HG03439 (cell line): Measurements from ENCODE around the gene NR5A2.
A peak's percentile ranks its signal among the peaks of the same experiment; 100 is the strongest.
"Not testable (repeated sequence)": the region's sequence is repeated elsewhere in the genome, so short reads cannot be mapped to it uniquely, and the experiment has no call there.

Experiments used
- ATAC-seq: cut with Tn5 transposase; IDR thresholded peaks from one replicate; pipeline ENCODE4 v1.9.1; 2021; ENCODE audit warnings: mild to moderate bottlenecking, moderate library complexity; ENCODE audit not compliant: unreplicated experiment

The NR5A2 gene

DNA sequence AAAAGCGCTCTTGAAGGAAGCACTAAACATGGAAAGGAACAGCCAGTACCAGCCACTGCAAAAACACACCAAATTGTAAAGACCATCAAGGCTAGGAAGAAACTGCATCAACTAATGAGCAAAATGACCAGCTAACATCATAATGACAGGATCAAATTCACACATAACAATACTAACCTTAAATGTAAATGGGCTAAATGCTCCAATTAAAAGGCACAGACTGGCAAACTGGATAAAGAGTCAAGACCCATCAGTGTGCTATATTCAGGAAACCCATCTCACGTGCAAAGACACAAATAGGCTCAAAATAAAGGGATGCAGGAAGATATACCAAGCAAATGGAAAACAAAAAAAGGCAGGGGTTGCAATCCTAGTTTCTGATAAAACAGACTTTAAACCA lies 159.8 kb downstream of the NR5A2 start:
- not testable (repeated sequence) for ATAC-seq

DNA sequence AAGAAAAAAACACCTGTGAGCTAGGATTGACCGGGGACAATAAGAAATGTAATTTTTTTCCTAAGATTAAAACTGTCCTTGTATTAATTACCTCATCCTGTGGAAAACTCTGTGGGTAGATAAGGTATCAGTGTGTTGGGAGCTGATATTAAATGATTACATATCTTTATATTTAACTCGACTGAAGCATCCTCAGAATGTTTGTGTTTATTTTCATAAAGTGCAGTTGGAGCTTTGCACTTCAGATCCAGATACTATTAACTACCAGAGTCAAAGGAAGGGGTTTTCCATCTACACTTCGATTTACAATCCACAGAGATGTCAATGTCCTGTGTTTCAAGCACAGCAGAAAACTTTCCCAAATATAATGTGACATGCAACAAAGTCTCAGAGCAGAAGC lies 164.5 kb downstream of the NR5A2 start:
- no peak for ATAC-seq

DNA sequence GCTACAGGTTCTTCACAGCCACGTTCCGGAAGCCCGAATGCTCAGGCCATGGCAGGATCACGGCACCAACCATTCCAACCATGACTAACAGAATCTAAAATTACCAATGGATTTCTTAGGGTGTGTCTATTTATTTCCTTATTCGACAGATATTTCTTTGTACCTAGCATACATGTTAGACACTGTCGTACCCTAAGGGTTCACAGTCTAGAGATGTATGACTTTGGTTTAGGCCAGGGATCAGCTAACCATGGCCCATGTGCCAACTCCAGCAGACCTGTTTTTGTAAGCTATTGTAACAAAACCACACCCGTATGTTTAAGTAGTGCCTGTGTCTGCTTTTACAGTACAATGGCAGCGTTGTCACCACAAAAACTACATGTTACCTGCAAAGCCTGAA lies 167.0 kb downstream of the NR5A2 start:
- no peak for ATAC-seq

DNA sequence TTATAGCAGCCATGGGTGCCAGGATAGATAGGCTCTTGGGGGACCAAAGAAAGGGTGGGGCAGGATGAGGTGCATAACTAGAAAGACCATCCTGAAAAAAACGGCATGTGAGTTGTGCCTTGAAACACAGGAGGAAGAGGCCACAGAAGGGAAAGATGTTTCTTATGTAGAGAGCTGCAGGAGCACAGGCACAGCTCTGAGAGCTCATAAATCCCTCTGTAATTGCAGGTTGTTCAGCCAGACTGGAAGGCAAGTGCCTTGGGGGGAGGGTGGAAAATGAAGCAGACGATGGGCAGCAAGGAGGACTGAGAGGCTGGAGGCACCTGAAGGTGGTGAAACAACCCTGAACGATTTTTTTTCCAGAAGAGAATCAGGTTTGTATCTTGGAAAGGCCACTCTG lies 170.7 kb downstream of the NR5A2 start:
- ATAC-seq, result no peak

DNA sequence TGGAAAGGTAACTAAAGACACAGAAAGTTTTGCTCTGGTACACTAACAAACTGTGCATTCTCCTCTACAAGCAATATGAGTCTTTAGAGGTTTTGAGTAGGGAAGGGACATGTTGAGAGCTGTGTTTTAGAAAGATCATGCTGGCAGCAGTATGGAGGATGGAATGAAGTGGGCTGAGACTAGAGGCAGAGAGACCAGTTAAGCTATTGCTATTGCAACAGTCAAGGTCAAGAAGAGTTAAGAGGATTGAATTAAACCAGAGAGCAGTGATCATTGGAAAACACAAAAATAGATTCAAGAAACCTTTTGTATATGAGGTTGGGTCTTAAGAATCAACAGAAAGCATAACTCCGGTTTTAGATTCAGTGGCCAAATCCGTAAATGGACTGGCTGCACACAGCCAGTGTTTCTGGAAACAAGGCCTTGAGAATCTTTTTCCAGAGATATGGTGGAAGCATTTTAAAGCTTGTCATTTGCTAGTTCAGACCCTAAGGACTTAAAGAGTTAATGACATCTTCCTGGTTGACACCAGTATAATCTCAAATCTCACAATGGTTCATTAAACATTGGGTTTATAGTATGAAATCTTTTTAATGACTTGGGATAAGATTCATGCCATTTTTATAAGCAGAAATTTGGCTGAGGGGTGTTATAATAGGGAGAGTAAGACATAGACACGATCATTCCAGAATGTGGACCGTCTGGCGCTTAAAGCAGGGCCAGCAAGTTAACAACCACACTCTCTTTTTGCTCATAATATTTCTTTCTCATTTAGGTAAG lies 177.9 kb downstream of the NR5A2 start:
- ATAC-seq, result no peak

DNA sequence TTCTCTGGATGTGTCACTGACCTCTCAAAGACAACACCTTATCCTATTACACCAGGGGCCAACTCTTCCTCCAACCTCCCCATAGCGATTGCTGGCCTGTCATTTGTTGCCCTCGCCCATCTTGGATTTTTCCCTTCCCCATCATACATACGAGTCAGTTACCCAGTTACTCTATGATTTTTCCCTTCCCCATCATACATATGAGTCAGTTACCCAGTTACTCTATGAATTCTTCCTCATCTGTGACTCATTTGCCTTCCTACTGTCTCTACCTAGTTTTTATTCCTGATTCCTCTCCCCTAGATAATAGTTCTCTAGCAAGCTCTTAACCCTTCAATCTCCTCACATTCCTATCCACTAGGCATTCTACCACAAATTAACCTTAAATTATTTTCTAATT lies 178.8 kb downstream of the NR5A2 start:
- no peak for ATAC-seq

DNA sequence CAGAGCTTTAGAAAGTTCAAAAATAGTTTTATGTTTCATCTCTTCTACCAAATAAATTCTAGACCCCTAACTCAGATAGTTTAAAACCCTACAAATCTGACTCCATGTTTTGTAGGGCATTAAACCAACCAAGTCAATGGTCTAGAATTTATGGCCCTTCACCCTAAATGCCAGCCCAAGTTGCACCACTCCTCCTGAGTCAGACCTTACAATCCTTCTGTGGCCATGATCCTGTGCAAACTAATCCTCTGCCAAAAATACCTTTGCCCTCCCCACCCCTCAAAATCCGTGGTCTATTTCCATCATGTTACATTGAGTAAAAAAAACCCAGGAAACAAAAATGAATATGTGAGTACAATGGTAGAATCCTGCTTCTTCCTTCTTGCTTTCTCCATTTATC lies 179.3 kb downstream of the NR5A2 start:
- no peak for ATAC-seq

DNA sequence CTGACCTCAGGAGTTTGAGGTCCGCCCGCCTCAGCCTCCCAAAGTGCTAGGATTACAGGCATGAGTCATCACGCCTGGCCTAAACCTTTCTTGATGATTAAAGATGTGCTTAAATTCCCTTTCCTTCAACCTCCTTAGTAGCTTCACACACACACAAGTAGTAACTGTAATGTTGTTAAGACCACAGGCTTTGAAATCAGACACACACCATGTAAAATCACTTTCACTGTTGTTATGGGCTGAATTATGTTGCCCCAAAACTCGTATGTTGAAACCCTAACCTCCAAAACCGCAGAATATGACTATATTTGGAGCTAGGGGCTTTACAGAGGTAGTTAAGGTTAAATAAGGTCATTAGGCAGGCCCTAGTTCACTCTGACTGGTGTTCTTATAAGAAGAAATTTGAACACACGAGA lies 180.2 kb downstream of the NR5A2 start:
- ATAC-seq, result peak; percentile 66

DNA sequence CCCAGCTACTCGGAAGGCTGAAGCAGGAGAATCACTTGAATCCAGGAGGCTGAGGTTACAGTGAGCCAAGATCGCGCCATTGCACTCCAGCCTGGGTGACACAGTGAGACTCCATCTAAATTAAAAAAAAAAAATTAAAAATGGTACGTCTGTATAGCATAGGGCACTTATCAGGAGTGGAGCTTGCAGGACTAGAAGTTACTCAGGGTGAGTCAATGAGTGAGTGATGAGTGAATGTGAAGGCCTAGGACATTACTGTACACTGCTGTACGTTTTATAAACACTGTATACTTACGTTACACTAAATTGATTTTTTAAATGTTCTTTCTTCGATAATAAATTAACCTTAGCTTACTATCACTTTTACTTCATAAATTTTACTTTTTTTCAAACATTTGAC lies 183.6 kb downstream of the NR5A2 start:
- ATAC-seq, result no peak

DNA sequence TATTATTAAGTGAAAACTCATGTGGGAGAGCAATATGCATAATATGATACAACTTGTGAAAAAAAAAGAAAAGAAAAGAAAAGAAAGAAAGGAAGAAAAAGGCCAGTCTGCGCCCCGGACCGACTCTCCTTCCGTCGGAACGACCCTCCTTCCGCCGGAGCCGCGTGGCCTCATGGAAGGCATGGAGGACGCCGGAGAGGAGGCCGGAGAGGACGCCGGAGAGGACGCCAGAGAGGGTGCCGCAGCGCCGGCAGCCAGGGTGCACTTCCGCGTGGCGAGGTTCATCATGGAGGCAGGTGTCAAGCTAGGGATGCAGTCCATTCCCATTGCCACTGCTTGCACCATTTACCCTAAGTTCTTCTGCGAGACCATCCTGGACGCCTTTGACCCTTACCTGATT lies 185.9 kb downstream of the NR5A2 start:
- no peak for ATAC-seq

DNA sequence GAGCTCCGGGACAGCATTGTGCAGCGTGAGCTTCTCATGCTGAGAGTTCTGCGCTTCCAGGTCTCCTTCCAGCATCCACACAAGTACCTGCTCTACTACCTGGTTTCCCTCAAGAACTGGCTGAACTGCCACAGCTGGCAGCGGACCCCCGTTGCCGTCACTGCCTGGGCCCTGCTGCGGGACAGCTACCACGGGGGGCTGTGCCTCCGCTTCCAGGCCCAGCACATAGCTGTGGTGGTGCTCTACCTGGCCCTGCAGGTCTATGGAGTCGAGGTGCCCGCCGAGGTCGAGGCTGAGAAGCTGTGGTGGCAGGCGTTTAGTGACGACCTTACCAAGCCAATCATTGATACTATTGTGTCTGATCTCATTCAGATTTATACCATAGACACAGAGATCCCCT lies 186.4 kb downstream of the NR5A2 start:
- no peak for ATAC-seq

DNA sequence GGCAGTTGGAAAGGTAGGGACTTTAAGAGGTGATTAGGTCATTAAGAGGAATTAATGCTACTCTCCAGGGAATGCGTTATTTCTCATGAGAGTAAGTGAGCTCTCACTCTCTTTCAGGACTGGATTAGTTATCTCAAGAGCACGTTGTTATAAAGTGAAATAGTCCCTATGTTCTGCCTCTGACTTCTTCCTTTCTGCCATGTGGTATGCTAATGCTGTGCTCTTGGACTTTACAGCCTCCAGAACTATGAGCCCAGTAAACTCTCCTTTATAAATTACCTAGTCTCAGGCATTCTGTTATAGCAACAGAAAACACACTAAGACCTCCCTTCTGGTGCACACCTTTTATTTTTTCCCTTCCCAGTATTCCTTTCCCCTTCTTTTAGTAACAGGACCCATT lies 187.8 kb downstream of the NR5A2 start:
- no peak for ATAC-seq

DNA sequence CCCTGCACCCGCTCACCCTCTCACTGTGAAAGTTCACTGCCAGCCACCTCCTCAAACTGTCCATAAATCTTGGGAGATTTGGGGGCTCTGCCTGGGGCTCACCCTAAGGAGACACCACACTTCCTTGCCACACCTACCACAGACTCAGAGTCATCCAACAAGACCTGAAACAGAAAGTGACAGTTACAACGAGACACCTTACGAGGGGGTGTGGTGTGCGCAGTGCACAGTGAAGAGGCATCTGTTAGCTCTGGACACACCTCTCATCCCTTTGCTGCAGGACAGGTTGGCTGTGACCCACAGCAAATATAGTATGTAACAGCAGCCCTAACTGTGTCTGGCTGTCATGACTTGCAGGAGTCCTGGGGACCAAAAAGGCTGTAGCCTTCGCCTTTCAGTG lies 190.2 kb downstream of the NR5A2 start:
- no peak for ATAC-seq

DNA sequence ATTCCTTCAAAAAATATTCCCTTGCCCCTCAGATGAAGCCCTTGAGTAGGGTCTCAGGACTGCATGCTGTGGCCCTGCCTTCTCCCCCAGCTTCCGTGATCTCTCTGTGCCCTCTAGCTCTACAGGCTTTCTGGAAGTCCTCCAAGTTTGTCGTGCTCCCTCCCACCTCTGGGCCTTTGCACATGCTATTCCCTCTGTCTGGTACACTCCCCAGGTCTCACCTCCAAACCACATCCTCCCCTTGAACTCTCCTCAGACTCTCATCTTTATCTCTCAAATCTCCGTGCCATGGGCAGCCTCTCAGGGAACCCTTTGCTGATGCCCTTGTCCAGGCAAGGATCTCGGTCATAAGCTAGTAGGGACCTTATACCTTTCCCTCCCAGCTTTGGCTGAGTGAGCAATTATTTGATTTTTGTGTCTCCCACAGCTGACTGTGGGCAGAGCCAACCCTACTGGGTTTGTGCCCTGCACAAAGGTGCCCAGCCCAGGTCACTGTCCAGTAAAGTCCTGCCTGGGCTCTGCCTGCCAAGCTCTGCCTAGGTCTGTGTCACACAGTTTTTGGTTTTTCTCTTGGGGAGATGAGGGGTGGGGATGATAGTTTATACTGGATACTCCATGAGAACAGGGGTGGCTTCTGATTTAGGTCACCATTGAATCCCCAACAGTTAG lies 194.2 kb downstream of the NR5A2 start:
- no peak for ATAC-seq

DNA sequence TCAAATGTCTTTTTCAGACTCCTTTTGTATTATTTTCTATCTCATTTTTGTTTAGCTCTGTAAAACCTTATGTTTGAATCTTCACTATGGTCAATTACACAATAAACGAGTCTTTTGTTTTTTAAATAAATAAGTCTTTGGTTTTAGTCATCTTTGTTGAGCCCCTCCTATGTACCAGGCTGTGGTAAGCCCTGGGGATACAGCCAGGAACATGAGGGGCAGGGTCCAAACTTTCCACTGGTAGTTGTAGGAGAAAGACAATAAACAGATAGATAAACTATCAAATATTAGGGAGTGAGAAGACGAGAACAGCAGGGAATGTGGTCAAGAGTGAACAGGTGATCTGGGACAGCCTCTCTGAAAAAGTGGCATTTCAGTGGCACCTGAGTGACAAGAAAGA lies 195.7 kb downstream of the NR5A2 start:
- ATAC-seq, result no peak

DNA sequence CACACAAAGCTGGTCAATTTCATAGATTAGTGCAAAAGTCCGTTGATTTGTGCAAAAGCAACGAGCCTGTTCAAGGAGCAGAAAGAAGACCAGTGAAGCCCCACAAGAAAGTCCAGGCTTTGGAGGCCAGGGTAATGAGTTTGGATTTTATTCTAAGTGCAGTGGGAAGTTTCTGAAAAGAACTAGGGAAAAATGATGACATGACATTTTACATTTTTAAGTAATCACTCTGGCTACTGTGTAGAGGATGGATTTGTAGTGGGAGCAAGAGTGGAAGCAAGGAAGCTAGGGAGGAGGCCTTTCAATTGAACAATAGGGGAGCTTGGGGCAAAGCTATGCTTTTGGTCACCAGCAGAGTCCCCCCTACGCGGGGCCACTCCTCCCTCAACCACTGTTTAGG lies 196.1 kb downstream of the NR5A2 start:
- ATAC-seq, result no peak

DNA sequence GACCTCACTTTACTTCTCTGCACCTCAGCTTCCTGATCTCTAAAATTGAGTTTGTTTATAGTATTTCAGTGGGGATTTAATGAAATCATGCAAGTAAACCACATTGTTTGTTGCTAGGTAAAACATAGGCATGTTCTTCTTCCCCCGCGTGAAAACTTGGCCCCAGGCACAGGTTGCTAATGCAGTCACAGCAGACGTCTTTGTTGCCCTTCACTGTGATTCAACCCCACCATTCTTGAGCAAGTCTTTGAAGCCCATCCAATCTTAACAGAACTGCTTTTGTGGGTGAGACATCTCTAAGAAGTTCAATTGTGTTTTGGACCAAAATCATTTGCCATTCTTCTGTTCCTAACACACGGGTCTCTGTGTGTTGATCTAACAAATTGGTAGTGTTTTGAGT lies 196.8 kb downstream of the NR5A2 start:
- ATAC-seq, result no peak

DNA sequence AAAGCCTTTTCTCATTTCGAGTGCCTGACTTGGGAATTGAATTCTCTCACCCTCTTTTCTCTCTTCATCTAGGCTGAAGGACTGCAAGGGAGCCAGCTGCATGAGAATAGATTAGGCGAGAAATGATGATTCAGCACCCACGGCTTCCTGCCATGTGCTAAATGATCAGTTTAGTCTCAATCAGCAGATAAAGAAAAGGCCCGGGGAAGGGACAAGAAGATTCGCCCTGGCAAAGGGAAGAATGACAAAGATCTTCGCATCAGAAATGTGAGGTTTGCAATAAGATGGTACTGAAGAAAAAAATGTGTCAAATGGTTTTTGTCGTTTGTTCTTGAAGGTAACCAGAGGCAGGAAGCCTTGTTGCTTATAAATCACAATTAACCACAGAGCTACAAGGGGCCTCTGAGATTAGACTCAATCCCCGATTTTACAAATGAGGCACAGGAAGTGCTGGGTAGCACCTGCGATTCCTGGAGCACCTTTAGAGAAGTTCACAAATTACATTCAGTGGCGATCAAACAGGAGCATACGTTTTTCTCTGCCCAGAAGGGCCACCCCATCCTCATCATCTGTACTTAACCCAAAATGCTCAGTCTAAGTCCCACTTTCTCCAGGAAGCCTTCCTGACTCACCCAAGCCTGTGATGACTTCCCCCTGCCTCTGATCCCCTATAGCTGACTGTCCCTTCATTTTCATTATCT lies 198.9 kb downstream of the NR5A2 start:
- no peak for ATAC-seq

DNA sequence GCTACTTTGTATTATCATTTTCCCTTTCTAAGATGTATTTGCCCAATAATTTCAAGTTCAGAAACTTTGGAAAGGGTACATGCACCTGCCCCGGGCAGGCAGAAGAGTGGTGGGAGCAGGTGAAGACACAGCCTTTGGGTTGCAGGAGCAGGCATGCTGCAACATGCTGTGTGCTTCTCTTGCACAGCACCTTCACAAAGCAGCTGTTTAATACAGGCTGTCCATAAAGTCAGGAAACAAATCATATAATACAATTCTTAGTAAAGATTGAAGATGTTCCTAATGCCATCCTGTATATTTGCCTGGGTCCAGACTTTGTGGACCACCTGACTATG lies 199.4 kb downstream of the NR5A2 start:
- ATAC-seq, result no peak
